HEK293 (cell line): ENCODE results near the gene B3GNT8.

Experiments used
- CTCF ChIA-PET: fragments of 350-600 bp; formaldehyde crosslinking; extraction: SDS; loops from one replicate; lab custom pipeline; 2021; ENCODE audit warnings: antibody characterized with exemption; lab: Yijun Ruan, JAX
- POLR2A ChIA-PET: fragments of 300-600 bp; formaldehyde crosslinking; extraction: SDS; loops from one replicate; lab custom pipeline; 2020; ENCODE audit warnings: antibody characterized with exemption, inconsistent platforms; lab: Yijun Ruan, JAX
- H3K27ac ChIP-seq: fragments of 200-500 bp; sonication (Bioruptor generic); 2 replicates; pipeline ENCODE4 v1.5.1; 2014; ENCODE audit warnings: low read depth, low read length, control low read depth, inconsistent platforms; ENCODE audit errors: extremely low read depth
- H3K36me3 ChIP-seq, 2 experiments: fragments of 200-500 bp in 1 of 2; sonication (Bioruptor generic) in 1 of 2; 1 replicate in 1 of 2; 2 replicates in 1 of 2; pipeline ENCODE4 v1.5.1; 2014 to 2017; ENCODE audit warnings: inconsistent platforms in 2 of 2, low read length in 2 of 2; ENCODE audit not compliant: control insufficient read depth in 2 of 2, insufficient read depth in 1 of 2
- H3K4me1 ChIP-seq: fragments of 200-500 bp; sonication (Bioruptor generic); 2 replicates; pipeline ENCODE4 v1.5.1; 2014; ENCODE audit warnings: mild to moderate bottlenecking, low read length, inconsistent platforms; ENCODE audit not compliant: control insufficient read depth, insufficient read depth
- H3K4me3 ChIP-seq: 2 replicates; pipeline ENCODE4 v1.5.1; 2011; ENCODE audit warnings: low read depth, mild to moderate bottlenecking, control low read depth, low read length, moderate library complexity
- H3K9me3 ChIP-seq: fragments of 200-500 bp; sonication (Bioruptor generic); 2 replicates; pipeline ENCODE4 v1.5.1; 2014; ENCODE audit warnings: low read depth, low read length, inconsistent platforms; ENCODE audit not compliant: control insufficient read depth, insufficient read depth
- GFI1B ChIP-seq: fragments of 450-650 bp; formaldehyde crosslinking; IDR thresholded peaks from 2 replicates; pipeline ENCODE4 v1.5.1; 2016; ENCODE audit warnings: missing biosample characterization, missing genetic modification characterization
- KLF1 ChIP-seq: fragments of 450-650 bp; formaldehyde crosslinking; IDR thresholded peaks from 2 replicates; pipeline ENCODE4 v1.5.1; 2016; ENCODE audit warnings: missing biosample characterization, missing genetic modification characterization
- KLF10 ChIP-seq: fragments of 450-650 bp; IDR thresholded peaks from 2 replicates; pipeline ENCODE4 v1.5.1; 2018; ENCODE audit warnings: missing biosample characterization, mild to moderate bottlenecking, missing genetic modification characterization
- MEIS1 ChIP-seq: sonication (generic); formaldehyde crosslinking; IDR thresholded peaks from 2 replicates; pipeline ENCODE4 v1.8.1; 2022; ENCODE audit warnings: missing genetic modification reagents, mild to moderate bottlenecking, borderline replicate concordance
- SP7 ChIP-seq: fragments of 450-650 bp; formaldehyde crosslinking; IDR thresholded peaks from 2 replicates; pipeline ENCODE4 v1.5.1; 2016; ENCODE audit warnings: missing biosample characterization, missing genetic modification characterization
- TRIM28 ChIP-seq: IDR thresholded peaks from 2 replicates; pipeline ENCODE4 v1.6.1; 2011; ENCODE audit warnings: low read length, control low read depth, borderline replicate concordance
- ZBTB20 ChIP-seq: fragments of 450-650 bp; formaldehyde crosslinking; IDR thresholded peaks from 2 replicates; pipeline ENCODE4 v1.5.1; 2016; ENCODE audit warnings: missing biosample characterization, missing genetic modification characterization
- ZBTB7A ChIP-seq: fragments of 450-650 bp; formaldehyde crosslinking; IDR thresholded peaks from 2 replicates; pipeline ENCODE4 v1.5.1; 2016; ENCODE audit warnings: low read depth, missing biosample characterization, missing genetic modification characterization
- ZFP41 ChIP-seq: fragments of 450-650 bp; formaldehyde crosslinking; IDR thresholded peaks from 2 replicates; pipeline ENCODE4 v1.5.1; 2016; ENCODE audit warnings: missing biosample characterization, missing genetic modification characterization, borderline replicate concordance
- ZNF114 ChIP-seq: fragments of 450-650 bp; formaldehyde crosslinking; IDR thresholded peaks from 2 replicates; pipeline ENCODE4 v1.5.0; 2017; ENCODE audit warnings: missing biosample characterization, missing genetic modification characterization
- ZNF132 ChIP-seq: fragments of 450-650 bp; formaldehyde crosslinking; IDR thresholded peaks from 2 replicates; pipeline ENCODE4 v1.5.1; 2017; ENCODE audit warnings: missing biosample characterization, missing genetic modification characterization, borderline replicate concordance
- ZNF174 ChIP-seq: fragments of 450-650 bp; formaldehyde crosslinking; IDR thresholded peaks from 2 replicates; pipeline ENCODE4 v1.5.0; 2017; ENCODE audit warnings: missing biosample characterization, mild to moderate bottlenecking, missing genetic modification characterization
- ZNF19 ChIP-seq: fragments of 450-650 bp; formaldehyde crosslinking; IDR thresholded peaks from 2 replicates; pipeline ENCODE4; 2016; ENCODE audit warnings: missing biosample characterization, missing genetic modification characterization, low read depth
- ZNF202 ChIP-seq: fragments of 450-650 bp; formaldehyde crosslinking; IDR thresholded peaks from 2 replicates; pipeline ENCODE4 v1.5.1; 2016; ENCODE audit warnings: missing biosample characterization, missing genetic modification characterization, borderline replicate concordance
- ZNF311 ChIP-seq: fragments of 450-650 bp; formaldehyde crosslinking; IDR thresholded peaks from 2 replicates; pipeline ENCODE4 v1.5.1; 2017; ENCODE audit warnings: missing biosample characterization, missing genetic modification characterization, borderline replicate concordance
- ZNF426 ChIP-seq: fragments of 450-650 bp; formaldehyde crosslinking; IDR thresholded peaks from 2 replicates; pipeline ENCODE4 v1.5.1; 2017; ENCODE audit warnings: missing biosample characterization, missing genetic modification characterization, mild to moderate bottlenecking, inconsistent platforms, moderate library complexity
- ZNF48 ChIP-seq: fragments of 450-650 bp; formaldehyde crosslinking; IDR thresholded peaks from 2 replicates; pipeline ENCODE4 v1.5.1; 2016; ENCODE audit warnings: missing biosample characterization, missing genetic modification characterization
- ZNF521 ChIP-seq: fragments of 450-650 bp; formaldehyde crosslinking; IDR thresholded peaks from 2 replicates; pipeline ENCODE4 v1.5.1; 2017; ENCODE audit warnings: missing biosample characterization, mild to moderate bottlenecking, missing genetic modification characterization
- ZNF529 ChIP-seq: fragments of 450-650 bp; formaldehyde crosslinking; IDR thresholded peaks from 2 replicates; pipeline ENCODE4 v1.5.1; 2017; ENCODE audit warnings: missing genetic modification characterization, missing biosample characterization; ENCODE audit not compliant: insufficient replicate concordance
- ZNF530 ChIP-seq: fragments of 450-650 bp; formaldehyde crosslinking; IDR thresholded peaks from 2 replicates; pipeline ENCODE4 v1.5.1; 2016; ENCODE audit warnings: low read depth, missing biosample characterization, missing genetic modification characterization
- ZNF544 ChIP-seq: fragments of 450-650 bp; formaldehyde crosslinking; IDR thresholded peaks from 2 replicates; pipeline ENCODE4 v1.5.0; 2017; ENCODE audit warnings: missing biosample characterization, missing genetic modification characterization
- ZNF610 ChIP-seq: fragments of 450-650 bp; formaldehyde crosslinking; IDR thresholded peaks from 2 replicates; pipeline ENCODE4 v1.5.1; 2016; ENCODE audit warnings: missing biosample characterization, missing genetic modification characterization, borderline replicate concordance
- ZNF623 ChIP-seq: fragments of 450-650 bp; formaldehyde crosslinking; IDR thresholded peaks from 2 replicates; pipeline ENCODE4 v1.5.1; 2016; ENCODE audit warnings: missing biosample characterization, missing genetic modification characterization
- ZNF654 ChIP-seq: fragments of 450-650 bp; formaldehyde crosslinking; IDR thresholded peaks from 2 replicates; pipeline ENCODE4 v1.5.1; 2016; ENCODE audit warnings: low read depth, missing biosample characterization, missing genetic modification characterization
- ZNF837 ChIP-seq: fragments of 450-650 bp; formaldehyde crosslinking; IDR thresholded peaks from 2 replicates; pipeline ENCODE4 v1.5.1; 2016; ENCODE audit warnings: missing biosample characterization, missing genetic modification characterization
- ZSCAN16 ChIP-seq: fragments of 450-650 bp; formaldehyde crosslinking; IDR thresholded peaks from 2 replicates; pipeline ENCODE4 v1.5.1; 2016; ENCODE audit warnings: missing biosample characterization, missing genetic modification characterization
- ZXDB ChIP-seq: fragments of 450-650 bp; formaldehyde crosslinking; IDR thresholded peaks from 2 replicates; pipeline ENCODE4 v1.5.1; 2016; ENCODE audit warnings: missing biosample characterization, missing genetic modification characterization
- TF ChIP-seq, protein P1 (sequence below): fragments of 450-650 bp; formaldehyde crosslinking; conservative IDR thresholded peaks from 2 replicates; pipeline ENCODE4 v1.5.1; 2016; ENCODE audit warnings: low read depth, missing biosample characterization, missing genetic modification characterization
- TF ChIP-seq, protein P2 (sequence below): fragments of 450-650 bp; formaldehyde crosslinking; IDR thresholded peaks from 2 replicates; pipeline ENCODE4 v1.5.1; 2016; ENCODE audit warnings: missing biosample characterization, missing genetic modification characterization
- TF ChIP-seq, protein P3 (sequence below): fragments of 450-650 bp; formaldehyde crosslinking; IDR thresholded peaks from 2 replicates; pipeline ENCODE4 v1.5.1; 2017; ENCODE audit warnings: missing biosample characterization, missing genetic modification characterization
- TF ChIP-seq, protein P4 (sequence below): fragments of 450-650 bp; formaldehyde crosslinking; IDR thresholded peaks from 2 replicates; pipeline ENCODE4 v1.5.1; 2016; ENCODE audit warnings: missing biosample characterization, missing genetic modification characterization

B3GNT8 gene

DNA sequence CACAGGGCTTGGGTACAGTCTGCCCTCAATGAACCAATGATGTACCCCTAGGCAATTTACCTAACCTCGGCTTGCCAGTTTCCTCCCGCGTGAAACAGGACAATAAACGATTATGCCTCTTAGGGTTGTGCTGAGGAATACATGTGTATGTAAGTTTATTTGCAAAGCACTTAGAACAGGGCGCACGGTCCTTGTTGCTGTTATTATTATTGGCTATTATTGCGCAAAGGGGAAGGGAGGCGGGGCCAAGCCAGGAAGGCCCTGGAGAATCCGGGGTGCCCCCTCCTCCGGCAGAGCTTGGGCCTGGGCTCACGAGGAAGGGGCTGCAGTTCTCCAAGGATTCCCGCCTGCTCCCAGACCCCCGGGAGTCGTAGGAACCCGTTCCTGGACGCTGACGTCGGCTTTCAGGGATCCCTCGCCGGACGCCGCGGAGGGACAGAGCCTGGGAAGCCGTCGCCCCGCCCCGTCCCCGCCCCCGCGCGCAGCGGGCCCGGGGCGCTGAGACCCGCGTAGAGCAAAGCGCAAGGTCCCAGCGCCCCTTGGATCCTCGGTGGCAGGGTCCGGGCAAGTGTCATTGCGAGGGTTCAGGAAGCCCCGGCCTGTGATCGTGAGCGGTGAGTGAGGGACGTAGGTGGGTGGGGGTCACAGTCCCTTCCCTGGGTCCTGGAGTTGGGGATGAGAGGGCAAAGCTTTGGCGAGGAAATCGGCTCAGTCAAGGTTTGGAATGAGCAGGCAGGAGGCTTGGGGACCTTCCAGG, 50.8 kb downstream of the B3GNT8 start, which contains the start of gene TMEM91:
TSS of gene TMEM91 (plus strand) at position 293 of the 757 bp plus-strand sequence. CDS start 1,777 bp downstream, outside the sequence.
- CTCF ChIA-PET = interaction anchor here (0.6 to 1.9 kb wide), 2 partner anchors 11 to 12 kb away, joined by 3 to 5 read pairs; partner anchors contain the start of gene B9D2
- TF ChIP-seq, protein P1, sequence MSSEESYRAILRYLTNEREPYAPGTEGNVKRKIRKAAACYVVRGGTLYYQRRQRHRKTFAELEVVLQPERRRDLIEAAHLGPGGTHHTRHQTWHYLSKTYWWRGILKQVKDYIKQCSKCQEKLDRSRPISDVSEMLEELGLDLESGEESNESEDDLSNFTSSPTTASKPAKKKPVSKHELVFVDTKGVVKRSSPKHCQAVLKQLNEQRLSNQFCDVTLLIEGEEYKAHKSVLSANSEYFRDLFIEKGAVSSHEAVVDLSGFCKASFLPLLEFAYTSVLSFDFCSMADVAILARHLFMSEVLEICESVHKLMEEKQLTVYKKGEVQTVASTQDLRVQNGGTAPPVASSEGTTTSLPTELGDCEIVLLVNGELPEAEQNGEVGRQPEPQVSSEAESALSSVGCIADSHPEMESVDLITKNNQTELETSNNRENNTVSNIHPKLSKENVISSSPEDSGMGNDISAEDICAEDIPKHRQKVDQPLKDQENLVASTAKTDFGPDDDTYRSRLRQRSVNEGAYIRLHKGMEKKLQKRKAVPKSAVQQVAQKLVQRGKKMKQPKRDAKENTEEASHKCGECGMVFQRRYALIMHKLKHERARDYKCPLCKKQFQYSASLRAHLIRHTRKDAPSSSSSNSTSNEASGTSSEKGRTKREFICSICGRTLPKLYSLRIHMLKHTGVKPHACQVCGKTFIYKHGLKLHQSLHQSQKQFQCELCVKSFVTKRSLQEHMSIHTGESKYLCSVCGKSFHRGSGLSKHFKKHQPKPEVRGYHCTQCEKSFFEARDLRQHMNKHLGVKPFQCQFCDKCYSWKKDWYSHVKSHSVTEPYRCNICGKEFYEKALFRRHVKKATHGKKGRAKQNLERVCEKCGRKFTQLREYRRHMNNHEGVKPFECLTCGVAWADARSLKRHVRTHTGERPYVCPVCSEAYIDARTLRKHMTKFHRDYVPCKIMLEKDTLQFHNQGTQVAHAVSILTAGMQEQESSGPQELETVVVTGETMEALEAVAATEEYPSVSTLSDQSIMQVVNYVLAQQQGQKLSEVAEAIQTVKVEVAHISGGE (tag by site-specific recombination) = no peak
- TF ChIP-seq ZNF610 (tag by site-specific recombination) (no peak), ZNF837 (tag by site-specific recombination) (no peak), ZFP41 (tag by site-specific recombination) (no peak), MEIS1 (CRISPR knock-in tag) (no peak), ZNF114 (tag by site-specific recombination) (no peak), ZNF521 (tag by site-specific recombination) (no peak), ZNF132 (tag by site-specific recombination) (no peak), ZNF426 (tag by site-specific recombination) (no peak), ZNF623 (tag by site-specific recombination) (no peak), ZXDB (peak; percentile 28; the same call in 1 of the 2 replicates), GFI1B (tag by site-specific recombination) (no peak), TRIM28 (no peak), KLF1 (tag by site-specific recombination) (peak; percentile 17; the same call in 1 of the 2 replicates), ZNF530 (tag by site-specific recombination) (no peak), ZNF311 (no peak), KLF10 (tag by site-specific recombination) (peak; percentile 47; the same call in 1 of the 2 replicates), ZNF654 (tag by site-specific recombination) (no peak), ZSCAN16 (tag by site-specific recombination) (no peak), ZBTB7A (tag by site-specific recombination) (no peak), SP7 (peak; percentile 36; the same call in 1 of the 2 replicates), ZBTB20 (tag by site-specific recombination) (peak; percentile 72), ZNF529 (tag by site-specific recombination) (no peak), ZNF202 (tag by site-specific recombination) (no peak), ZNF544 (no peak), ZNF48 (no peak), ZNF174 (tag by site-specific recombination) (no peak), ZNF19 (tag by site-specific recombination) (no peak)
- TF ChIP-seq, protein P2, sequence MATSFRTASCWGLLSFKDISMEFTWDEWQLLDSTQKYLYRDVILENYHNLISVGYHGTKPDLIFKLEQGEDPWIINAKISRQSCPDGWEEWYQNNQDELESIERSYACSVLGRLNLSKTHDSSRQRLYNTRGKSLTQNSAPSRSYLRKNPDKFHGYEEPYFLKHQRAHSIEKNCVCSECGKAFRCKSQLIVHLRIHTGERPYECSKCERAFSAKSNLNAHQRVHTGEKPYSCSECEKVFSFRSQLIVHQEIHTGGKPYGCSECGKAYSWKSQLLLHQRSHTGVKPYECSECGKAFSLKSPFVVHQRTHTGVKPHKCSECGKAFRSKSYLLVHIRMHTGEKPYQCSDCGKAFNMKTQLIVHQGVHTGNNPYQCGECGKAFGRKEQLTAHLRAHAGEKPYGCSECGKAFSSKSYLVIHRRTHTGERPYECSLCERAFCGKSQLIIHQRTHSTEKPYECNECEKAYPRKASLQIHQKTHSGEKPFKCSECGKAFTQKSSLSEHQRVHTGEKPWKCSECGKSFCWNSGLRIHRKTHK (tag by site-specific recombination) = no peak
- TF ChIP-seq, protein P3, sequence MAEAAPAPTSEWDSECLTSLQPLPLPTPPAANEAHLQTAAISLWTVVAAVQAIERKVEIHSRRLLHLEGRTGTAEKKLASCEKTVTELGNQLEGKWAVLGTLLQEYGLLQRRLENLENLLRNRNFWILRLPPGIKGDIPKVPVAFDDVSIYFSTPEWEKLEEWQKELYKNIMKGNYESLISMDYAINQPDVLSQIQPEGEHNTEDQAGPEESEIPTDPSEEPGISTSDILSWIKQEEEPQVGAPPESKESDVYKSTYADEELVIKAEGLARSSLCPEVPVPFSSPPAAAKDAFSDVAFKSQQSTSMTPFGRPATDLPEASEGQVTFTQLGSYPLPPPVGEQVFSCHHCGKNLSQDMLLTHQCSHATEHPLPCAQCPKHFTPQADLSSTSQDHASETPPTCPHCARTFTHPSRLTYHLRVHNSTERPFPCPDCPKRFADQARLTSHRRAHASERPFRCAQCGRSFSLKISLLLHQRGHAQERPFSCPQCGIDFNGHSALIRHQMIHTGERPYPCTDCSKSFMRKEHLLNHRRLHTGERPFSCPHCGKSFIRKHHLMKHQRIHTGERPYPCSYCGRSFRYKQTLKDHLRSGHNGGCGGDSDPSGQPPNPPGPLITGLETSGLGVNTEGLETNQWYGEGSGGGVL (tag by site-specific recombination) = no peak
- TF ChIP-seq, protein P4, sequence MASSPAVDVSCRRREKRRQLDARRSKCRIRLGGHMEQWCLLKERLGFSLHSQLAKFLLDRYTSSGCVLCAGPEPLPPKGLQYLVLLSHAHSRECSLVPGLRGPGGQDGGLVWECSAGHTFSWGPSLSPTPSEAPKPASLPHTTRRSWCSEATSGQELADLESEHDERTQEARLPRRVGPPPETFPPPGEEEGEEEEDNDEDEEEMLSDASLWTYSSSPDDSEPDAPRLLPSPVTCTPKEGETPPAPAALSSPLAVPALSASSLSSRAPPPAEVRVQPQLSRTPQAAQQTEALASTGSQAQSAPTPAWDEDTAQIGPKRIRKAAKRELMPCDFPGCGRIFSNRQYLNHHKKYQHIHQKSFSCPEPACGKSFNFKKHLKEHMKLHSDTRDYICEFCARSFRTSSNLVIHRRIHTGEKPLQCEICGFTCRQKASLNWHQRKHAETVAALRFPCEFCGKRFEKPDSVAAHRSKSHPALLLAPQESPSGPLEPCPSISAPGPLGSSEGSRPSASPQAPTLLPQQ = peak; percentile 46; the same call in 1 of the 2 replicates

More for the DNA sequence above, 50.8 kb downstream of the B3GNT8 start, which contains the start of gene TMEM91:
- Histone ChIP-seq H3K4me3 (peak within 1 kb of the TSS; percentile 34), H3K4me1 (peaks cover 20% of the 10 kb centered on the region), H3K9me3 (no peaks in the 10 kb centered on the region), H3K27ac (peak within 1 kb of the TSS; percentile 21; the same call in 1 of the 2 replicates), H3K36me3 (no peaks in the 10 kb centered on the region; a peak in 1 of 3 replicates)
- POLR2A ChIA-PET = interaction anchor here (1.3 to 6.2 kb wide), 2 partner anchors 12 to 24 kb away, joined by 3 to 64 read pairs; partner anchors contain the start of gene B9D2
